ENCODE measurements around the gene CGB8. TPM values are rescaled to one million over a fixed set of nuclear protein-coding genes. Genes with fewer than 3 reads are reported as not detected.

The CGB8 gene
- total RNA-seq, 1 experiment from 2014 or later = not detected

GRCh38 chr19:49086296-49086695, 37.4 kb upstream of the CGB8 start:
- DNase-seq (ENCODE audit: low read depth, low spot score) = no peak
- Histone ChIP-seq H3K36me3 (ENCODE audit: control insufficient read depth, insufficient read depth, low read length) (peaks cover 13% of the 10 kb centered on the region), H3K27ac (ENCODE audit: low read length) (peak overlapping the region; percentile 94), H3K4me3 (ENCODE audit: low read depth in 2 of 2, low read length in 2 of 2) (peak overlapping the region; percentile 93 to 95), H3K4me1 (ENCODE audit: control insufficient read depth, insufficient read depth, low read length) (no peaks in the 10 kb centered on the region), H3K9me3 (ENCODE audit: control insufficient read depth, insufficient read depth, low read depth, low read length) (no peaks in the 10 kb centered on the region), H3K27me3 (ENCODE audit: control insufficient read depth, insufficient read depth, low read length) (no peaks in the 10 kb centered on the region)
- BruUV-seq (replicated peaks) = no TSS peak
- POLR2A ChIA-PET = no interaction called here
- ATAC-seq = no peak
- intact Hi-C loops (cut with micrococcal nuclease; ENCODE audit: unreplicated experiment) (no loop called here), in situ Hi-C loops (cut with HindIII; ENCODE audit: low pct_unique_long_range_greater_than_20kb, low sequenced_read_pairs) (no loop called here)
- no peak for TF ChIP-seq CTCF (IDR thresholded peaks at IDR 0.05)
- CTCF ChIA-PET = no interaction called here

- POLR2A ChIA-PET = no interaction called here
- no peak for DNase-seq (ENCODE audit: low read depth, low spot score)
- in situ Hi-C loops (cut with HindIII; ENCODE audit: low pct_unique_long_range_greater_than_20kb, low sequenced_read_pairs) (no loop called here), intact Hi-C loops (cut with micrococcal nuclease; ENCODE audit: unreplicated experiment) (no loop called here)
- CTCF ChIA-PET = no interaction called here
- no peaks in the 10 kb centered on the region for H3K4me1 ChIP-seq (ENCODE audit: control insufficient read depth, insufficient read depth, low read length)
- H3K27me3 ChIP-seq (ENCODE audit: control insufficient read depth, insufficient read depth, low read length) = no peaks in the 10 kb centered on the region
- BruUV-seq (replicated peaks) = no TSS peak
- peaks cover 13% of the 10 kb centered on the region for H3K36me3 ChIP-seq (ENCODE audit: control insufficient read depth, insufficient read depth, low read length)
- peak overlapping the region; percentile 93 to 95 for H3K4me3 ChIP-seq (ENCODE audit: low read depth in 2 of 2, low read length in 2 of 2)
- H3K9me3 ChIP-seq (ENCODE audit: control insufficient read depth, insufficient read depth, low read depth, low read length) = no peaks in the 10 kb centered on the region
- no peak for TF ChIP-seq POLR2AphosphoS5 (IDR thresholded peaks at IDR 0.05; ENCODE audit: low read depth, low read length)
- no peak for TF ChIP-seq TCF7L2 (IDR thresholded peaks at IDR 0.05; ENCODE audit: low read depth, low read length)
- no peak for TF ChIP-seq CTCF (IDR thresholded peaks at IDR 0.05)
- TF ChIP-seq SIN3A (IDR thresholded peaks at IDR 0.05; ENCODE audit: borderline replicate concordance, insufficient read depth, low read depth, low read length) = no peak
- no peak for TF ChIP-seq REST (IDR thresholded peaks at IDR 0.05; ENCODE audit: insufficient read depth in 1 of 2, low read depth in 2 of 2, low read length in 1 of 2)
- peak overlapping the region; percentile 94 for H3K27ac ChIP-seq (ENCODE audit: low read length)
- ATAC-seq = no peak
Measured at GRCh38 chr19:49085868-49086232, 36.9 kb upstream of the CGB8 start.
